K562 (cell line): ENCODE measurements around the gene ECM1. TPM values are rescaled to one million over a fixed set of nuclear protein-coding genes. Genes with fewer than 3 reads are reported as not detected.

Source experiments
- ATAC-seq: fragments of 200-7000 bp; cut with Tn5 transposase; 3 replicates; pipeline ENCODE4 v1.9.1; 2020; ENCODE audit warnings: moderate library complexity
- BruUV-seq: library from RNA; stranded (reverse); fragments of 400-500 nt; replicated peaks from 2 replicates; lab custom pipeline; 2021; lab: Mats Ljungman, UMichigan
- CTCF ChIA-PET: fragments of 300-600 bp; formaldehyde crosslinking; extraction: SDS; loops from one replicate; lab custom pipeline; 2021; ENCODE audit warnings: low intra/inter-chr PET ratio; lab: Yijun Ruan, JAX
- POLR2A ChIA-PET: fragments of 300-600, 350-650 bp; sonication (Branson Sonifier 250); formaldehyde crosslinking; extraction: SDS; loops from one replicate; lab custom pipeline; 2021; ENCODE audit warnings: antibody characterized with exemption, inconsistent platforms; lab: Yijun Ruan, JAX
- DNase-seq, 4 experiments: peaks; one replicate each; pipeline versions ENCODE4 v3.0.0 to v3.0.0-alpha.2; 2011 to 2018; ENCODE audit warnings: low spot score in 3 of 4, mixed read lengths in 3 of 4; ENCODE audit errors: extremely low read depth in 1 of 4
- FAIRE-seq: peaks from 2 replicates; lab custom pipeline; 2011; peaks lifted over from hg19 to GRCh38; lab: Jason Lieb, UNC
- H2AFZ ChIP-seq: 2 replicates; pipeline ENCODE4 v1.6.0; 2011; ENCODE audit warnings: low read depth, low read length, control low read depth, inconsistent platforms
- H3K27ac ChIP-seq: fragments of 200-600 bp; 3 replicates; pipeline ENCODE4 v1.8.0; 2011; ENCODE audit warnings: low read depth, mild to moderate bottlenecking, control low read depth, inconsistent platforms, low read length, moderate library complexity, mixed read lengths; ENCODE audit errors: extremely low read depth
- H3K27me3 ChIP-seq, 2 experiments: fragments of 300-600 bp in 1 of 2; 2 replicates in 1 of 2; 3 replicates in 1 of 2; pipeline versions ENCODE4 v1.6.0 to v1.8.0; 2011; ENCODE audit warnings: inconsistent platforms in 2 of 2, low read length in 2 of 2, mild to moderate bottlenecking in 1 of 2, mixed read lengths in 1 of 2, moderate library complexity in 1 of 2; ENCODE audit not compliant: control insufficient read depth in 2 of 2, insufficient read depth in 2 of 2
- H3K36me3 ChIP-seq: fragments of 300-600 bp; 3 replicates; pipeline ENCODE4 v1.8.0; 2011; ENCODE audit warnings: mild to moderate bottlenecking, low read length, inconsistent platforms; ENCODE audit not compliant: control insufficient read depth, insufficient read depth
- H3K4me1 ChIP-seq, 2 experiments: fragments of 200-600 bp in 1 of 2; replicated peaks in 1 of 2; 2 replicates in 1 of 2; 3 replicates in 1 of 2; pipeline versions ENCODE4 v1.5.1 to v1.8.0; 2011; ENCODE audit warnings: inconsistent platforms in 2 of 2, low read length in 2 of 2, mild to moderate bottlenecking in 1 of 2, mixed read lengths in 1 of 2, moderate library complexity in 1 of 2; ENCODE audit not compliant: control insufficient read depth in 2 of 2, insufficient read depth in 2 of 2
- H3K4me2 ChIP-seq: 2 replicates; pipeline ENCODE4 v1.6.1; 2011; ENCODE audit warnings: low read length, control low read depth, inconsistent platforms, mixed read lengths; ENCODE audit not compliant: insufficient read depth
- H3K4me3 ChIP-seq: fragments of 200-600 bp; sonication (generic), shearing (Covaris generic); 2 replicates; pipeline ENCODE4 v1.5.1; 2016; ENCODE audit warnings: control low read depth, inconsistent platforms
- H3K79me2 ChIP-seq: fragments of 200-600 bp; 3 replicates; pipeline ENCODE4 v1.8.0; 2011; ENCODE audit warnings: low read length, inconsistent platforms; ENCODE audit not compliant: control insufficient read depth, insufficient read depth
- H3K9ac ChIP-seq, 2 experiments: 2 replicates each; pipeline versions ENCODE4 v1.6.0 to v1.6.1; 2011; ENCODE audit warnings: low read depth in 2 of 2, low read length in 2 of 2, control low read depth in 1 of 2, inconsistent platforms in 1 of 2, mild to moderate bottlenecking in 1 of 2, mixed read lengths in 1 of 2; ENCODE audit not compliant: insufficient read depth in 1 of 2
- H3K9me1 ChIP-seq: one replicate; pipeline ENCODE4 v1.6.0; 2011; ENCODE audit warnings: inconsistent platforms, mild to moderate bottlenecking, low read length, moderate library complexity; ENCODE audit not compliant: control insufficient read depth, insufficient read depth
- H3K9me3 ChIP-seq: replicated peaks from 2 replicates; pipeline ENCODE4 v1.5.1; 2011; ENCODE audit warnings: low read depth, low read length, inconsistent platforms; ENCODE audit not compliant: control insufficient read depth, insufficient read depth
- H4K20me1 ChIP-seq: replicated peaks from 2 replicates; pipeline ENCODE4 v1.6.1; 2011; ENCODE audit warnings: low read length, inconsistent platforms, mixed read lengths; ENCODE audit not compliant: control insufficient read depth, insufficient read depth
- ASH1L ChIP-seq: fragments of 450-650 bp; IDR thresholded peaks from 2 replicates; pipeline ENCODE4 v1.6.1; 2018; ENCODE audit warnings: borderline replicate concordance, mild to moderate bottlenecking, low read depth; ENCODE audit not compliant: partially characterized antibody
- FOXK1 ChIP-seq: sonication (generic); formaldehyde crosslinking; IDR thresholded peaks from 2 replicates; pipeline ENCODE4 v1.8.0; 2022; ENCODE audit warnings: missing genetic modification reagents, mild to moderate bottlenecking, borderline replicate concordance
- HBP1 ChIP-seq: fragments of 450-650 bp; formaldehyde crosslinking; IDR thresholded peaks from 2 replicates; pipeline ENCODE4 v1.4.0; 2022; ENCODE audit warnings: missing genetic modification characterization
- HCFC1 ChIP-seq: IDR thresholded peaks from 2 replicates; pipeline ENCODE4 v1.6.1; 2012; ENCODE audit warnings: low read depth, low read length, improper control_type of control experiment
- KDM4B ChIP-seq, 2 experiments: fragments of 450-650 bp in 1 of 2; sonication (generic) in 1 of 2; IDR thresholded peaks; 2 replicates each; pipeline ENCODE4 v1.6.1; 2016 to 2017; ENCODE audit warnings: borderline replicate concordance in 2 of 2, antibody characterized with exemption in 1 of 2, low read depth in 1 of 2, mild to moderate bottlenecking in 1 of 2
- KLF1 ChIP-seq: fragments of 450-650 bp; IDR thresholded peaks from 2 replicates; pipeline ENCODE4 v1.6.1; 2016; ENCODE audit warnings: missing genetic modification characterization, missing compliant biosample characterization
- MIER1 ChIP-seq: fragments of 450-650 bp; IDR thresholded peaks from 2 replicates; pipeline ENCODE4 v1.6.1; 2016; ENCODE audit warnings: antibody characterized with exemption, mild to moderate bottlenecking, low read depth
- MITF ChIP-seq: IDR thresholded peaks from 2 replicates; pipeline ENCODE4 v1.6.1; 2014; ENCODE audit warnings: antibody characterized with exemption
- MXI1 ChIP-seq: IDR thresholded peaks from 2 replicates; pipeline ENCODE4 v1.6.1; 2011; ENCODE audit warnings: low read depth, mild to moderate bottlenecking, improper control_type of control experiment, low read length
- POLR2A ChIP-seq: fragments of 450-650 bp; conservative IDR thresholded peaks from 2 replicates; pipeline ENCODE4 v1.6.1; 2016
- UBTF ChIP-seq, 2 experiments: IDR thresholded peaks; 2 replicates each; pipeline ENCODE4 v1.6.1; 2012; ENCODE audit warnings: improper control_type of control experiment in 2 of 2, low read depth in 2 of 2, low read length in 2 of 2, borderline replicate concordance in 1 of 2
- XRCC5 ChIP-seq: fragments of 200-400 bp; formaldehyde crosslinking; IDR thresholded peaks from 2 replicates; pipeline ENCODE4 v1.6.1; 2017; ENCODE audit warnings: low read depth, mild to moderate bottlenecking, low read length
- ZKSCAN1 ChIP-seq: fragments of 150-350 bp; IDR thresholded peaks from 2 replicates; pipeline ENCODE4 v1.6.1; 2016; ENCODE audit warnings: low read depth, low read length
- ZNF57 ChIP-seq: fragments of 450-650 bp; formaldehyde crosslinking; IDR thresholded peaks from 2 replicates; pipeline ENCODE4 v1.4.0; 2020; ENCODE audit warnings: mild to moderate bottlenecking, moderate library complexity
- WGBS: fragments of 100-300 bp; shearing (Covaris generic); methylation state at CpG from one replicate; pipeline ENCODE4 v1.1.6; 2016; ENCODE audit warnings: low coverage, mixed read lengths; ENCODE audit not compliant: insufficient coverage; ENCODE audit errors: missing lambda C conversion rate; 5-methylcytosine and 5-hydroxymethylcytosine counted together
- in situ Hi-C: fragments of 300-500 bp; cut with MboI; formaldehyde crosslinking; loops from 4 replicates; pipeline ENCODE4 v1.15.0; 2018; ENCODE audit warnings: inconsistent platforms, mixed read lengths
- intact Hi-C: fragments of 100-400 bp; cut with micrococcal nuclease; formaldehyde crosslinking; loops from 2 replicates; pipeline ENCODE4 v1.14.2; 2022
- polyA plus RNA-seq, 8 experiments: library from polyadenylated mRNA; depleted of rRNA in 4 of 8; stranded (reverse) in 5 of 8; unstranded in 3 of 8; fragments of >200 nt; fragmentation: Nextera tagmentation in 2 of 8; fragmentation: Illumina TruSeq in 1 of 8; extraction: Ambion mirVana in 2 of 8; extraction: Trizol in 1 of 8; gene quantifications; 2 replicates each; pipeline versions ENCODE4 v1.2.1 to v1.2.3, GENCODE V29; 2011 to 2014; ENCODE audit warnings: inconsistent platforms in 1 of 8, missing spikeins in 1 of 8
- total RNA-seq, 7 experiments: library from RNA; depleted of rRNA in 6 of 7; stranded (reverse); fragments of >200 nt in 6 of 7; fragmentation: Illumina TruSeq in 2 of 7; extraction: Trizol in 2 of 7; gene quantifications; 2 replicates each; pipeline versions ENCODE4 v1.2.1 to v1.2.3, GENCODE V29; 2011 to 2021; ENCODE audit warnings: low replicate concordance in 1 of 7

Gene ECM1
- total and polyA plus RNA-seq, 9 of the 15 experiments (the other 6 are each of a cell fraction or from before 2014, with no cell fraction given) = 6.6 to 52.2 (median 12.8) TPM

GRCh38 chr1:150561254-150561973, 53.5 kb downstream of the ECM1 start:
- H3K9ac ChIP-seq = peak overlapping the region; percentile 65 to 89
- no TSS peak for BruUV-seq
- peaks cover 72% of the 10 kb centered on the region for H3K36me3 ChIP-seq
- peaks cover 38 to 70% of the 10 kb centered on the region in 2 experiments for H3K4me1 ChIP-seq
- peak overlapping the region; percentile 26 for H3K4me3 ChIP-seq
- peak overlapping the region; percentile 81 for H3K27ac ChIP-seq
- in situ Hi-C loops (loop anchor here (10.0 kb wide), 1 partner anchor 433 kb away; no protein-coding TSS in a partner anchor), intact Hi-C loops (loop anchor here (1.0 to 5.0 kb wide), 5 partner anchors 60 to 436 kb away; partner anchors contain the start of gene GOLPH3L)
- H3K27me3 ChIP-seq = no peaks in the 10 kb centered on the region
- CTCF ChIA-PET = interaction anchor here (0.6 to 1.7 kb wide), 7 partner anchors 10 to 499 kb away, joined by 3 to 13 read pairs (median 4); partner anchors contain the start of gene MLLT11
- H3K9me3 ChIP-seq = no peaks in the 10 kb centered on the region
- H3K4me2 ChIP-seq = peak overlapping the region; percentile 78
- peak overlapping the region; percentile 15; the same call in 1 of the 2 replicates for H2AFZ ChIP-seq
- peaks cover 10% of the 10 kb centered on the region; the same call in 1 of the 2 replicates for H4K20me1 ChIP-seq
- POLR2A ChIA-PET = interaction anchor here (0.5 to 6.5 kb wide), 28 partner anchors 10 to 1061 kb away, joined by 3 to 148 read pairs (median 3); partner anchors contain the start of genes C1orf56, CTSS, ECM1 and ENSA
- ATAC-seq = peak; percentile 80
- peaks cover 31% of the 10 kb centered on the region for H3K79me2 ChIP-seq
- H3K9me1 ChIP-seq = peaks cover 6% of the 10 kb centered on the region
- DNase-seq = peak; percentile 86 to 92 (median 88)
- peak; percentile 91 for FAIRE-seq
- 1% methylated on average over 30 of the region's 32 CpGs for WGBS
- TF ChIP-seq MITF = peak; percentile 18; the same call in 1 of the 2 replicates
- peak; percentile 7; the same call in 1 of the 2 replicates for TF ChIP-seq XRCC5
- peak; percentile 53 to 70; a peak in 3 of 4 replicates for TF ChIP-seq UBTF (IDR thresholded peaks at IDR 0.05; ENCODE audit: borderline replicate concordance in 1 of 2, low read depth in 2 of 2, low read length in 2 of 2)
- TF ChIP-seq FOXK1 (CRISPR knock-in tag) = 0 out of 2 replicates have a peak, but pooled peaks have one; percentile 58
- no peak for TF ChIP-seq MXI1
- 0 out of 2 replicates have a peak, but pooled peaks have one; percentile 3 for TF ChIP-seq ZKSCAN1
- TF ChIP-seq KDM4B (IDR thresholded peaks at IDR 0.05; ENCODE audit: borderline replicate concordance in 2 of 2, low read depth in 1 of 2) = 0 out of 4 replicates have a peak, but pooled peaks of 1 of the 2 experiments have one; percentile 17
- no peak for TF ChIP-seq ASH1L
- no peak for TF ChIP-seq HBP1 (CRISPR knock-in tag)
- TF ChIP-seq POLR2A = peak; percentile 48
- TF ChIP-seq ZNF57 = no peak
- TF ChIP-seq MIER1 = no peak
- TF ChIP-seq KLF1 (tag) = no peak
- TF ChIP-seq HCFC1 = no peak
